SH-SY5Y (cell line): ENCODE results near the gene ZNF497.

Experiments
- GATA2 ChIP-seq: IDR thresholded peaks from 2 replicates; pipeline ENCODE4 v1.6.1; 2011; ENCODE audit warnings: mild to moderate bottlenecking, low read depth, low read length
- GATA3 ChIP-seq: IDR thresholded peaks from 2 replicates; pipeline ENCODE4 v1.6.1; 2011; ENCODE audit warnings: low read depth, mild to moderate bottlenecking, low read length, moderate library complexity

DNA sequence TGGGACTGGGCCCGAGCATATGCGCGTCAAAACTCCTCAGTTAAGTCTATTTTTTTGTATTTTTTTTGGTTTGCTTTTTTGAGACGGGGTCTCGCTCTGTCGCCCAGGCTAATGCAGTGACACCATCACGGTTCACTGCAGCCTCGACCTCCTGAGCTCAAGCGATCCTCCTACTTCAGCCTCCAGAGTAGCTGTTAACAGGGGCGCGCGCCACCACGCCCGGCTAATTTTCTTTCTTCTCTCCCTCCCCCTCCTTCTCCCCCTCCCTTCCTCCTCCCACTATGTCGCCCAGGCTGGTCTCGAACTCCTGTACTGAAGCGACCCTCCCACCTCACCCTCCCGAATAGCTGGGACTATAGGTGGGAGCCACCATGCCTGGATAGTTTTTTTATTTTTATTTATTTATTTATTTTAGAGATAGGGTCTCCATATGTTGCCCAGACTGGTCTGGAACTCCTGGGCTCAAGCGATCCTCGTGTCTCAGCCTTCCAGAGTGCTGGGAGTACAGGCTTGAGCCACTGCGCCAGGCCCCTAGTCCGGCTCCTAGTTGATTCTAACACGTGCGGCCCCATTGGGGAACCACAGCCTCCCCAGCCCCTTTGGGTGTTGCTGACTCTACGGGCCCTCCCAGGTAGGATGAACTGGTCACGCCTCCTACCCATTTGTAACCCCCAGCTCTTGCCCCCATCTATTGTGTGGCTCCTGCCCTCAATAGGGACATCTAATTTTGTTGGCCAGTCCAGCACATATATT, 19.1 kb upstream of the ZNF497 start:
- TF ChIP-seq GATA2 (no peak), GATA3 (no peak)
